A549 (cell line): Measurements from ENCODE around the gene NCOA7.

Experiments
- CEBPB ChIP-seq, 2 experiments: fragments of >200 bp in 1 of 2; sonication (Bioruptor Twin) in 1 of 2; formaldehyde crosslinking in 1 of 2; IDR thresholded peaks; 2 replicates each; pipeline ENCODE4 v1.6.1; 2012 to 2016
- JUNB ChIP-seq: fragments of >200 bp; sonication (Bioruptor Twin); formaldehyde crosslinking; IDR thresholded peaks from 2 replicates; pipeline ENCODE4 v1.6.1; 2016
- MAFK ChIP-seq: fragments of 450-650 bp; IDR thresholded peaks from 2 replicates; pipeline ENCODE4 v1.6.1; 2014; ENCODE audit not compliant: partially characterized antibody
- NR3C1 ChIP-seq: fragments of >200 bp; sonication (Bioruptor Twin); formaldehyde crosslinking; IDR thresholded peaks from 3 replicates; pipeline ENCODE4 v1.6.1; 2017
- TF ChIP-seq, protein P1 (sequence below): fragments of >200 bp; sonication (Bioruptor Twin); formaldehyde crosslinking; IDR thresholded peaks from 3 replicates; pipeline ENCODE4 v1.5.1; 2016

- TF ChIP-seq JUNB (peak; percentile 57), NR3C1 (no peak), MAFK (no peak), CEBPB (IDR thresholded peaks at IDR 0.05) (peak; percentile 84 to 96; a peak in 3 of 4 replicates)
- TF ChIP-seq, protein P1, sequence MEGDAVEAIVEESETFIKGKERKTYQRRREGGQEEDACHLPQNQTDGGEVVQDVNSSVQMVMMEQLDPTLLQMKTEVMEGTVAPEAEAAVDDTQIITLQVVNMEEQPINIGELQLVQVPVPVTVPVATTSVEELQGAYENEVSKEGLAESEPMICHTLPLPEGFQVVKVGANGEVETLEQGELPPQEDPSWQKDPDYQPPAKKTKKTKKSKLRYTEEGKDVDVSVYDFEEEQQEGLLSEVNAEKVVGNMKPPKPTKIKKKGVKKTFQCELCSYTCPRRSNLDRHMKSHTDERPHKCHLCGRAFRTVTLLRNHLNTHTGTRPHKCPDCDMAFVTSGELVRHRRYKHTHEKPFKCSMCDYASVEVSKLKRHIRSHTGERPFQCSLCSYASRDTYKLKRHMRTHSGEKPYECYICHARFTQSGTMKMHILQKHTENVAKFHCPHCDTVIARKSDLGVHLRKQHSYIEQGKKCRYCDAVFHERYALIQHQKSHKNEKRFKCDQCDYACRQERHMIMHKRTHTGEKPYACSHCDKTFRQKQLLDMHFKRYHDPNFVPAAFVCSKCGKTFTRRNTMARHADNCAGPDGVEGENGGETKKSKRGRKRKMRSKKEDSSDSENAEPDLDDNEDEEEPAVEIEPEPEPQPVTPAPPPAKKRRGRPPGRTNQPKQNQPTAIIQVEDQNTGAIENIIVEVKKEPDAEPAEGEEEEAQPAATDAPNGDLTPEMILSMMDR = no peak
Observed at GRCh38 chr6:125944434-125944816, 153.7 kb downstream of the NCOA7 start.
